GM21390 (cell line): ENCODE data around the gene DPEP2NB.
A peak's percentile ranks its signal among the peaks of the same experiment; 100 is the strongest.
"Not testable (repeated sequence)": the region's sequence is repeated elsewhere in the genome, so short reads cannot be mapped to it uniquely, and the experiment has no call there.

Experiments used
- ATAC-seq: cut with Tn5 transposase; IDR thresholded peaks from one replicate; pipeline ENCODE4 v1.9.1; 2021; ENCODE audit not compliant: unreplicated experiment

The DPEP2NB gene, protein sequence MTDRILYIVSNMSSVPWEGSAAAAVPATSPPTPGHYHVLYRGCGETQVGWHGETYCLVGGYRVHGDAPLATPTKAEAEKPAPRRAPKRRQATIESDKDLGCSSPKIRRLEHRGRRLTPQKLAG

DNA sequence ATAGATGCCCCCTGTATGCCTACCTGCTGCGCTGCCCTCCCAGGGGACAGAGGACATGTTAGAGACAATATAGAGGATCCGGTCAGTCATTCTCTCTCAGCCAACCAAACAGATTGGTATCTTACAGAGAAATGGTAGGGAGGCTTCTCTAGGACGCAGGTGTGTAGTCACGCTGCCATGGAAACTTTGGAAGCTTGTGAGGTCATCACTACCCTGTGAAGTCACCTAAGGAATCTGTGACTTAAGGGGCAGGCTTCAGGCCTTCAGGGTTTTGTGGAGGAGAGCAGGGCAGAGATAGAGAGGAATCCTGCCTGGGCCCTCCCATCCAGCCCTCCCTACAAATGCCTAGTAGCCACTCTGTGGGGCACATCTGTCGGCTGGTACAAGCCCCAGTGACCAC, at the start of gene DPEP2NB:
Gene DPEP2NB (minus strand): TSS at position 231 of the 400 bp plus-strand sequence. CDS start 141 bp downstream, at position 90.
- ATAC-seq, result no peak

DNA sequence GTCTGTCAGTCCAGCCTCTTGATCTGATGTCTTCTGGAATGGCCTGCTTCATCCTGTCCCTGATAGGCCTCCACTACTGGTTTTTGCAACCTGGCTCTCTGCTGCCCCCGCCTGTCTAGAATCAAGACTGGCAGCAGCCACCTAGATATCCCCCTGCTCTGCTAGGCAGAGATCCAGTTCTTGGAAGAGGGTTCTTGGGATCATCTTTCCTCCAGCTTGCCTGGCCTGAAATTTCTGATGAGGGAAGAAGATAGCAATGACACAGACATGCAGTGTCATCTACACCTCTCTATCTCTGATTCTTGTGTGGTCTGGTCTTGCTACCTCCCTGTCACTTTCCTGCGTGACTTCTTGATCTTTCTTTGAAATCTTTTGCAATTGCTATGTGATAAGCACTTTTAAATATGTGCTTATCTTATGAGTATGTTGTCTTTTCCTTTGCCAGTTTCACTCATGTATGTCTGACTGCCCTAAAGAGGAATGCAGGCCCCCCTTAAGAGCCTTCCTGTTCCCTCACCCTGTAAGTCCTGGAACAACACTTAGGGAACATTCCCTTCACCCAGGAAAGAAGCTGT, 49.2 kb upstream of the DPEP2NB start:
- ATAC-seq, result no peak

- ATAC-seq, result no peak
Measured at GRCh38 chr16:68062910-68063393, 47.2 kb upstream of the DPEP2NB start.

DNA sequence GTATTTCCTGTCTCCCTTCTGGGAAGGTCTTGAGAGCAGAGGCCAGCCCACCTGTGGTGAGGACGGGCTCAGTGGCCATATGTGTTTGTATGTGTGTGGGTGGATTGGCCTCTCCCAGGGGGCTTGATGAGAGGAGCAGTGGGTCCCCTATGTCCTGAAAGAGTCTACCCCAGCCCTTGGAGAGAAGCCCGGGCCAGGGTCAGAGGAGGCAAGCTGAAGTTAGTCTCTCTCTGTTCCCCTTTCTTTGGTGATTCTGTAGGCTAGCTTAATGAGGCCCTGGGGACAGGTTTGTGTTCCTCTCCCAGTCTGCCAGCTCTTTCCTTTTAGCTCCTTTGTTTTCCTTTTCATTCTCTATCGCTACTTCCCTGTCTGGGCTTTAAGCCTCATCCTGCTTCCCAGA, 45.7 kb upstream of the DPEP2NB start:
- ATAC-seq, result no peak

GRCh38 chr16:68059804-68060203, 44.1 kb upstream of the DPEP2NB start:
- no peak for ATAC-seq

GRCh38 chr16:68055395-68055794, 39.7 kb upstream of the DPEP2NB start:
- ATAC-seq, result no peak

GRCh38 chr16:68049449-68049848, 33.7 kb upstream of the DPEP2NB start:
- ATAC-seq, result no peak

DNA sequence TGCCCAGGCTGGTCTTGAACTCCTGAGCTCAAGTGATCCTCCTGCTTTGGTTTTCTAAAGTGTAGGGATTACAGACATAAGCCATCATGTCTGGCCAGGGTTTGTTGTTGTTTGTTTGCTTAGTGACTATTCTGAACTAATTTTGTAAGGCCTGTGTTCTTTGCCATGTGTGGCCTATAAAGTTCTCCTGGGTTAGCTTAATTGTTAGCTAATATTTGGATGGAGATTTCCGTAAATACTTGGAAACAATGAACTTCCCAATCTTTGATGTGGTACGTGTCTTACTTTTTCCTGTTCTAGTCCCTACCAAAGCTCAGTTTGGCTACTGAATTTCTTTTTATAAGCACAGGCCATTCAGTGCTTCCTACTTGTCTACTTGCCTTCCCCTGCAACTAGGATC, 32.3 kb upstream of the DPEP2NB start:
- ATAC-seq, result no peak

GRCh38 chr16:68046106-68046505, 30.4 kb upstream of the DPEP2NB start:
- ATAC-seq, result no peak

DNA sequence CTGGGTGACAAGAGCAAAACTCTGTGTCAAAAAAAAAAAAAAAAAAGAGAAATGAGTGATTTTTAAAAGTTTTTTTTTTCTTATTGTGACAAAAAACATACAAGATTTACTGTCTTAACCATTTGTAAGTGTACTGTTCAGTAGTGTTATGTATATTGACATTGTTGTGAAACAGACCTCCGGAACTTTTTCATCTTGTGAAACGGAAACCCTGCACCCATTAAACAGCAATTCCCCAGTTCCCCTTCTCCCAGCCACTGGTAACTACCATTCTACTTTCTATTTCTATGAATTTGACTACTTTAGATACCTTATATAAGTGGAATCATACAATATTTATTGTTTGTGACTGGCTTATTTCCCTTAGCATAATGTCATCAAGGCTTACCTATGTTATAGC, 26.1 kb upstream of the DPEP2NB start:
- no peak for ATAC-seq

DNA sequence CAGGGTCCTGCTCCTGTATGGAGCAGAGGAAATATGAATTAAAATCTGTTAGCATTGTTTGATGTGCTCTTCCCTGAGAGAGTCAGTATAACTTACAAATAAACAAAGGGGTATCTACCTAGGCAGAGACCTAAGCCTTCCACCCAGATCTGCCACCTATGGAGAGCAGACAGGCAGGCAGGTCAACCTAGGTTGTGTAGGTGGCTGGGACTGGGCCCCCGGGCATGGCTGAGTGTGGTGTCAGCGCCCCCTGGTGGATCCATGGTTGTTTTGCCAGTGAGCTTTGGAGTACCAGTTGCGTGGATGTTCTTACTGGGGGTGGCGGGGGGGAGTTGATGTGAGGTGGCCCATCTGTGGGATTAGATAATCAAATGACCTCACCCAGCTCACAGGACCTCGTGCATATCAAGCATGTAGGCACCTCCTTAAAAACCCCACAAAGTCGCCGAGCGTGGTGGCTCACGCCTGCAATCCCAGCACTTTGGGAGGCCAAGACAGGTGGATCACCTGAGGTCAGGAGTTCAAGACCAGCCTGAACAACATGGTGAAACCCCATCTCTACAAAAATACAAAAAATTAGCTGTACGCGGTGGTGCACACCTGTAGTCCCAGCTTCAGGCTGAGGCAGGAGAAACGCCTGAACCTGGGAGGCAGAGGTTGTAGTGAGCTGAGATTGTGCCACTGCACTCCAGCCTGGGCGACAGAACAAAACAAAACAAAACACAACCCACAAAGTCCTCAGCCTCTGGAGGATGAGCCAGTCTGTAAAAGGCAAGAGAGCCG, 25.0 kb upstream of the DPEP2NB start:
- ATAC-seq, result no peak

DNA sequence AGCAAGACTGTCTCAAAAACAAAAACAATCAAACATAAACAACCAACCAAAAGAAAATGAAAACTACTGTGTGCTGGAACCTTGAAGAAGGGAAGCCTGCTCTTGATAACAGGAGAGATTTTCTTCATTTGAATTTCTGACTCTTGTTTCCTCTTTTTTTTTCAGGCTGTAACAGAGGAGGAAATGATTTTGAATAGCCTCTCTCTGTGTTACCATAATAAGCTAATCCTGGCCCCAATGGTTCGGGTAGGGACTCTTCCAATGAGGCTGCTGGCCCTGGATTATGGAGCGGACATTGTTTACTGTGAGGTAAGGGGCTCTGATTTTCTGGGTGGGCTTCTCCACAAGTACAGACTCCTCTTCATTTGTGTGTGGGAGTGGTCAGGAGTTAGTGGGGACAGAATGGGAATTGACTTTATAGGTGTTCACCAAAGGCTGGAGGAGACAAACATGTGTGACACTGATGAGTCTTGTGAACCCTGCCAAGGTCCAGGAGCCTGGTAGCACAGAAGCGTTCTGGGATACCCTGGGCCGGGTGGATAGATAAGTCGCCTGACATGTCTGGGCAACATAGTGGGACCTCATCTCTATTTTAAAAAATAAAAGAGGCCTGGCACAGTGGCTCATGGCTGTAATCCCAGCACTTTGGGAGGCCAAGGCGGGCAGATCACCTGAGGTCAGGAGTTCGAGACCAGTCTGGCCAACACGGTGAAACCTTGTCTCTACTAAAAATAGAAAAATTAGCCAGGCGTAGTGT, 22.3 kb upstream of the DPEP2NB start:
- ATAC-seq, result no peak

DNA sequence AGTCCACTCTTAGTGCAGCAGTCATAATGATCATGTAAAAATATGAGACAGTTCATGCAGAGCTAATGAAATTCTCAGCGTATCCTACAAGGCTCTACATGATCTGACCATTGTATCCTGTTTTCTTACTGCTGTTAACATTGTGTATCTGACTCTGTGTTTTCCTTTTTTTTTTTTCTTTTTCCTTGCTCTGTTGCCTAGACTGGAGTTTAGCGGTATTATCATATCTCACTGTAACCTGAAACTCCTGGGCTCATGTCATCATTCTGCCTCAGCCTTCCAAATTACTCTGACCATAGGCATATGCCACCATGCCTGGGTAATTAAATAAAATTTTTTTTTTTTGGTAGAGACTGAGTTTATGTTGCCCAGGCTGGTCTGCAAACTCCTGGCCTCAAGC, 19.5 kb upstream of the DPEP2NB start:
- no peak for ATAC-seq

DNA sequence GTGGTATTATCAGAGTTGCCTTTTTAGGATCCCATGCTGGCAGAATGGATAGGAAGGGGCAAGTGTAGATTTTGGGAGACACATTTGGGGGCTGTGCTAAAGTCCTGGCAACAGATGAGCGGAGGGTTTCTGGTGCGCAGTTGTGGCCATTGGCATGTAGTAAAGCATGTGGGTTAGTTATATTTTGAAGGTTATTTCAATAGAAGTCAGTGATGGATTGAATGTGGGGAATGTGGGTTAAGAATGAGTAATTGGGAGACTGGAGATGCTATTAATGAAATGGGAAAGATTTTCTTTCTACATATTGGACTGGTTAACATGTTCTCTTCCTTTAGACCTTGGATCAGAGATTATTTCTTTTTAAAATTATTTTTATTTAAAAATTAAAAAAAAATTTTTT, 17.4 kb upstream of the DPEP2NB start:
- ATAC-seq, result no peak

GRCh38 chr16:68031951-68032350, 16.2 kb upstream of the DPEP2NB start:
- no peak for ATAC-seq

- ATAC-seq, result not testable (repeated sequence)
Measured at GRCh38 chr16:68030108-68030507, 14.4 kb upstream of the DPEP2NB start.

DNA sequence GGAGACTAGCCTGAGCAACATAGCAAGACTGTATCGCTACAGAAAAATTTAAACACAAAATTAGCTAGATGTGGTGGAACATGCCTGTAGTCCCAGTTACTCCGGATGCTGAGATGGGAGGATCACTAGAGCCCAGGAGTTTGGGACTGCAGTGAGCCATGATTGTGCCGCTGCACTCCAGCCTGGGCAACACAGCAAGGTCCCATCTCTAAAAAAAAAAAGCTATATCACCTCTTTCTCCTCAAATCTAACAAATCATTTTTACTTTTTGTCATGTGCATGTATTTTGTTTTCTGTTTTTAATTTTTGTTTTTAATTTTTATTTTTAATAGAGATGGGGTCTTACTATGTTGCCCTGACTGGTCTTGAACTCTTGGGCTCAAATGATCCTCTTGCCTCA, 13.3 kb upstream of the DPEP2NB start:
- no peak for ATAC-seq

GRCh38 chr16:68022728-68023537, 7.2 kb upstream of the DPEP2NB start, which contains the start of the genes DDX28 and DUS2:
TSS of gene DDX28 (minus strand) at chr16:68023232. CDS start at chr16:68023202, 30 bp downstream.
TSS of gene DUS2 (plus strand) at chr16:68023284. CDS start at chr16:68038024, 14,740 bp downstream.
- peak; percentile 68 for ATAC-seq

- ATAC-seq, result peak; percentile 20
Measured at GRCh38 chr16:68022278-68022727, 6.6 kb upstream of the DPEP2NB start.

GRCh38 chr16:68021490-68021889, 5.8 kb upstream of the DPEP2NB start:
- ATAC-seq, result no peak
